HCT116 (cell line): Measurements from ENCODE around the gene SRGAP1. TPM values are rescaled to one million over a fixed set of nuclear protein-coding genes. Genes with fewer than 3 reads are reported as not detected.

ENCODE experiments used
- ATAC-seq: fragments of 200-7000 bp; cut with Tn5 transposase; 2 replicates; pipeline ENCODE4 v1.9.1; 2020; ENCODE audit warnings: mild to moderate bottlenecking, moderate library complexity
- BruUV-seq: library from RNA; stranded (reverse); fragments of 400-500 nt; replicated peaks from 2 replicates; lab custom pipeline; 2021; lab: Mats Ljungman, UMichigan
- CTCF ChIA-PET: fragments of 300-600 bp; sonication (Branson Sonifier 250); formaldehyde crosslinking; loops from one replicate; lab custom pipeline; 2021; ENCODE audit warnings: antibody characterized with exemption; lab: Charles Lee
- POLR2A ChIA-PET: fragments of 300-600, 350-600 bp; sonication (Branson Sonifier 250); formaldehyde crosslinking; loops from one replicate; lab custom pipeline; 2021; ENCODE audit warnings: antibody characterized with exemption; lab: Charles Lee
- RAD21 ChIA-PET, 2 experiments: fragments of 300-600 bp; sonication (Branson Sonifier 250); formaldehyde crosslinking; loops; one replicate each; lab custom pipeline; 2023; ENCODE audit warnings: low total read pairs in 2 of 2; ENCODE audit not compliant: uncharacterized antibody in 2 of 2, unreplicated experiment in 2 of 2, low non-redundant PET in 1 of 2; lab: Charles Lee
- DNase-seq: peaks from one replicate; pipeline ENCODE4 v3.0.0-alpha.2; 2010; ENCODE audit warnings: low read depth, low spot score
- H2AFZ ChIP-seq: fragments of 200-600 bp; shearing (Covaris generic), sonication (generic); 2 replicates; pipeline ENCODE4 v1.6.1; 2017; ENCODE audit warnings: low read depth, mixed run types, mixed read lengths, antibody characterized with exemption, low read length; ENCODE audit not compliant: poor library complexity, severe bottlenecking
- H3K27ac ChIP-seq: 2 replicates; pipeline ENCODE4 v1.5.1; 2012; ENCODE audit warnings: low read depth, low read length
- H3K27me3 ChIP-seq: fragments of 200-600 bp; sonication (generic); 2 replicates; pipeline ENCODE4 v1.6.1; 2016; ENCODE audit warnings: mixed run types, low read length, mixed read lengths; ENCODE audit not compliant: insufficient read depth
- H3K36me3 ChIP-seq, 2 experiments: fragments of 200-500 bp in 1 of 2; fragments of 200-600 bp in 1 of 2; sonication (Bioruptor generic) in 1 of 2; sonication (generic) in 1 of 2; 2 replicates each; pipeline versions ENCODE4 v1.5.1 to v1.6.1; 2014 to 2016; ENCODE audit warnings: low read length in 2 of 2, inconsistent platforms in 1 of 2, mixed read lengths in 1 of 2, mixed run types in 1 of 2; ENCODE audit not compliant: insufficient read depth in 2 of 2, control insufficient read depth in 1 of 2
- H3K4me1 ChIP-seq, 2 experiments: fragments of 200-600 bp in 1 of 2; sonication (generic) in 1 of 2; 2 replicates each; pipeline versions ENCODE4 v1.5.1 to v1.6.1; 2012 to 2017; ENCODE audit warnings: low read length in 2 of 2, inconsistent platforms in 1 of 2, mild to moderate bottlenecking in 1 of 2, mixed read lengths in 1 of 2, mixed run types in 1 of 2, moderate library complexity in 1 of 2; ENCODE audit not compliant: insufficient read depth in 2 of 2, control insufficient read depth in 1 of 2
- H3K4me2 ChIP-seq: fragments of 200-600 bp; sonication (generic); 2 replicates; pipeline ENCODE4 v1.6.1; 2017; ENCODE audit warnings: mixed run types, low read length, mixed read lengths
- H3K4me3 ChIP-seq, 2 experiments: fragments of 200-600 bp in 1 of 2; sonication (generic) in 1 of 2; replicated peaks in 1 of 2; 2 replicates each; pipeline ENCODE4 v1.5.1; 2011 to 2016; ENCODE audit warnings: low read length in 2 of 2, control low read depth in 1 of 2, low read depth in 1 of 2, mild to moderate bottlenecking in 1 of 2, mixed read lengths in 1 of 2, mixed run types in 1 of 2
- H3K79me2 ChIP-seq: fragments of 200-600 bp; sonication (generic); 2 replicates; pipeline ENCODE4 v1.6.1; 2017; ENCODE audit warnings: mild to moderate bottlenecking, mixed run types, low read length, moderate library complexity, mixed read lengths; ENCODE audit not compliant: insufficient read depth
- H3K9ac ChIP-seq: fragments of 200-600 bp; sonication (generic); 2 replicates; pipeline ENCODE4 v1.6.1; 2016; ENCODE audit warnings: low read length, mixed read lengths
- H3K9me2 ChIP-seq: fragments of 200-600 bp; sonication (generic), shearing (Covaris generic); 2 replicates; pipeline ENCODE4 v1.6.1; 2017; ENCODE audit warnings: mixed run types, mild to moderate bottlenecking, moderate library complexity; ENCODE audit not compliant: insufficient read depth
- H3K9me3 ChIP-seq, 2 experiments: fragments of 200-500 bp in 1 of 2; fragments of 200-600 bp in 1 of 2; sonication (Bioruptor generic) in 1 of 2; sonication (generic) in 1 of 2; 2 replicates each; pipeline ENCODE4 v1.6.1; 2014 to 2017; ENCODE audit warnings: low read length in 2 of 2, mixed read lengths in 2 of 2, inconsistent platforms in 1 of 2, low read depth in 1 of 2, mild to moderate bottlenecking in 1 of 2, mixed run types in 1 of 2, moderate library complexity in 1 of 2; ENCODE audit not compliant: control insufficient read depth in 1 of 2, insufficient read depth in 1 of 2
- H4K20me1 ChIP-seq: fragments of 200-600 bp; sonication (generic), shearing (Covaris generic); 2 replicates; pipeline ENCODE4 v1.6.1; 2017; ENCODE audit warnings: mixed run types, mild to moderate bottlenecking, moderate library complexity; ENCODE audit not compliant: insufficient read depth
- CBX3 ChIP-seq: IDR thresholded peaks from 2 replicates; pipeline ENCODE4 v1.6.1; 2012; ENCODE audit warnings: low read depth
- ELF1 ChIP-seq: IDR thresholded peaks from 2 replicates; pipeline ENCODE4 v1.6.1; 2012; ENCODE audit warnings: low read depth, borderline replicate concordance
- EZH2phosphoT487 ChIP-seq: fragments of 200-600 bp; IDR thresholded peaks from 2 replicates; pipeline ENCODE4 v1.6.1; 2018; ENCODE audit warnings: antibody characterized with exemption, borderline replicate concordance
- FOSL1 ChIP-seq: IDR thresholded peaks from 2 replicates; pipeline ENCODE4 v1.6.1; 2012; ENCODE audit warnings: low read depth
- REST ChIP-seq: IDR thresholded peaks from 2 replicates; pipeline ENCODE4 v1.6.1; 2012; ENCODE audit warnings: low read depth
- YY1 ChIP-seq: IDR thresholded peaks from 2 replicates; pipeline ENCODE4 v1.6.1; 2011; ENCODE audit warnings: low read length, low read depth, moderate library complexity, mild to moderate bottlenecking; ENCODE audit not compliant: insufficient replicate concordance; ENCODE audit errors: extremely low read depth
- ZNF274 ChIP-seq: fragments of 200-500 bp; sonication (Bioruptor generic); IDR thresholded peaks from 2 replicates; pipeline ENCODE4 v1.6.1; 2014; ENCODE audit warnings: mild to moderate bottlenecking, low read depth, low read length, inconsistent platforms
- intact Hi-C: fragments of 100-400 bp; cut with micrococcal nuclease; formaldehyde crosslinking; loops from 2 replicates; pipeline ENCODE4 v1.10.0; 2022
- total RNA-seq: library from RNA; stranded (reverse); gene quantifications from one replicate; pipeline ENCODE4 v1.2.1, GENCODE V29; 2021; ENCODE audit not compliant: unreplicated experiment

Gene SRGAP1
- total RNA-seq, 1 experiment from 2014 or later: 16.6 TPM

GRCh38 chr12:64018524-64018923 is 174.0 kb downstream of the SRGAP1 start:
- RAD21 ChIA-PET: no interaction called here
- no TSS peak for BruUV-seq
- TF ChIP-seq REST (no peak), ELF1 (no peak), FOSL1 (no peak), YY1 (no peak), CBX3 (no peak), ZNF274 (no peak), EZH2phosphoT487 (no peak)

More at GRCh38 chr12:64018524-64018923, 174.0 kb downstream of the SRGAP1 start:
- H3K4me3 ChIP-seq: no peak overlapping the region
- H3K9me3 ChIP-seq: no peaks in the 10 kb centered on the region
- ChIA-PET CTCF (no interaction called here), POLR2A (no interaction called here)
- H4K20me1 ChIP-seq: no peaks in the 10 kb centered on the region
- H2AFZ ChIP-seq: no peak overlapping the region
- ATAC-seq (no peak), DNase-seq (no peak)
- H3K27ac ChIP-seq: no peak overlapping the region
- no peak overlapping the region for H3K4me2 ChIP-seq
- H3K79me2 ChIP-seq: no peaks in the 10 kb centered on the region
- peaks cover 0 to 7% of the 10 kb centered on the region in 2 experiments; a peak in 1 of 4 replicates for H3K4me1 ChIP-seq
- H3K36me3 ChIP-seq: no peaks in the 10 kb centered on the region
- H3K27me3 ChIP-seq: no peaks in the 10 kb centered on the region
- no peaks in the 10 kb centered on the region for H3K9me2 ChIP-seq
- intact Hi-C loops: no loop called here
- no peak overlapping the region for H3K9ac ChIP-seq
